Measurements from ENCODE around the gene TTL. TPM values are rescaled to one million over a fixed set of nuclear protein-coding genes. Genes with fewer than 3 reads are reported as not detected.
A peak's percentile ranks its signal among the peaks of the same experiment; 100 is the strongest.

TTL gene
- total and polyA plus RNA-seq, 2 of the 13 experiments (the other 11 are each of a cell fraction or from before 2014, with no cell fraction given) = 19.0 to 59.8 TPM

DNA sequence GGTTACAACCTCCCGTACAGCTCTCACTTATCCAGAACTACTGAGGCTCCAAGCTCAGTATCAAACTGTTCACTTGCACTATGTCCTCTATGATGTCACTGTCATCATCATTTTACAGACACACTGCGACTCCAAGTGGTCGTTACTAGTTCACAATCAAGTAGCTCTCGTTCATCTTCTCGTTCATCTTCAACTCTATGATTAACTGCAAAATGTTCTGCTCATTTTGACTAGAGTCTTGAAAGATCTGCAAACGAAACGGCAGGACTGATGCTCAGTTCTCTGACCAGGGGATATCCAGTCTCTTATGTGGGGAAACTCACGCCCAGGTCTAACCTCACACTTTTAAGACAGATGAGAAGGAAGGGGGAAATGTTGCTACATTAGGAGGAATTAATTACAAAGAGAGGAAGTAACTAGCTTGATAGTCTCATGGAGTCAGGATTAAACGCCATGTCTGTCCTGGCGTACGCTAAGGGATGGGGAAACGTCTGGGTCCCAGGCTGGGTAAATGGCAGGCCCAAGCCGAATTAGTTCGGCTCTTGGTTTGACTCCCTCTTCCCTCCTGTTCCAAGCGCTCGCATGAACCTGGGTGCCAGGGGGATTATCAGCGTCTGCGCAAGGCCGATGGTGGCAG lies 101.7 kb downstream of the TTL start (continued):
- TF ChIP-seq, protein P1, sequence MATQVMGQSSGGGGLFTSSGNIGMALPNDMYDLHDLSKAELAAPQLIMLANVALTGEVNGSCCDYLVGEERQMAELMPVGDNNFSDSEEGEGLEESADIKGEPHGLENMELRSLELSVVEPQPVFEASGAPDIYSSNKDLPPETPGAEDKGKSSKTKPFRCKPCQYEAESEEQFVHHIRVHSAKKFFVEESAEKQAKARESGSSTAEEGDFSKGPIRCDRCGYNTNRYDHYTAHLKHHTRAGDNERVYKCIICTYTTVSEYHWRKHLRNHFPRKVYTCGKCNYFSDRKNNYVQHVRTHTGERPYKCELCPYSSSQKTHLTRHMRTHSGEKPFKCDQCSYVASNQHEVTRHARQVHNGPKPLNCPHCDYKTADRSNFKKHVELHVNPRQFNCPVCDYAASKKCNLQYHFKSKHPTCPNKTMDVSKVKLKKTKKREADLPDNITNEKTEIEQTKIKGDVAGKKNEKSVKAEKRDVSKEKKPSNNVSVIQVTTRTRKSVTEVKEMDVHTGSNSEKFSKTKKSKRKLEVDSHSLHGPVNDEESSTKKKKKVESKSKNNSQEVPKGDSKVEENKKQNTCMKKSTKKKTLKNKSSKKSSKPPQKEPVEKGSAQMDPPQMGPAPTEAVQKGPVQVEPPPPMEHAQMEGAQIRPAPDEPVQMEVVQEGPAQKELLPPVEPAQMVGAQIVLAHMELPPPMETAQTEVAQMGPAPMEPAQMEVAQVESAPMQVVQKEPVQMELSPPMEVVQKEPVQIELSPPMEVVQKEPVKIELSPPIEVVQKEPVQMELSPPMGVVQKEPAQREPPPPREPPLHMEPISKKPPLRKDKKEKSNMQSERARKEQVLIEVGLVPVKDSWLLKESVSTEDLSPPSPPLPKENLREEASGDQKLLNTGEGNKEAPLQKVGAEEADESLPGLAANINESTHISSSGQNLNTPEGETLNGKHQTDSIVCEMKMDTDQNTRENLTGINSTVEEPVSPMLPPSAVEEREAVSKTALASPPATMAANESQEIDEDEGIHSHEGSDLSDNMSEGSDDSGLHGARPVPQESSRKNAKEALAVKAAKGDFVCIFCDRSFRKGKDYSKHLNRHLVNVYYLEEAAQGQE (IDR thresholded peaks at IDR 0.05; ENCODE audit: borderline replicate concordance in 1 of 2, low read depth in 1 of 2, low read length in 2 of 2) = no peak
- TF ChIP-seq, protein P2, sequence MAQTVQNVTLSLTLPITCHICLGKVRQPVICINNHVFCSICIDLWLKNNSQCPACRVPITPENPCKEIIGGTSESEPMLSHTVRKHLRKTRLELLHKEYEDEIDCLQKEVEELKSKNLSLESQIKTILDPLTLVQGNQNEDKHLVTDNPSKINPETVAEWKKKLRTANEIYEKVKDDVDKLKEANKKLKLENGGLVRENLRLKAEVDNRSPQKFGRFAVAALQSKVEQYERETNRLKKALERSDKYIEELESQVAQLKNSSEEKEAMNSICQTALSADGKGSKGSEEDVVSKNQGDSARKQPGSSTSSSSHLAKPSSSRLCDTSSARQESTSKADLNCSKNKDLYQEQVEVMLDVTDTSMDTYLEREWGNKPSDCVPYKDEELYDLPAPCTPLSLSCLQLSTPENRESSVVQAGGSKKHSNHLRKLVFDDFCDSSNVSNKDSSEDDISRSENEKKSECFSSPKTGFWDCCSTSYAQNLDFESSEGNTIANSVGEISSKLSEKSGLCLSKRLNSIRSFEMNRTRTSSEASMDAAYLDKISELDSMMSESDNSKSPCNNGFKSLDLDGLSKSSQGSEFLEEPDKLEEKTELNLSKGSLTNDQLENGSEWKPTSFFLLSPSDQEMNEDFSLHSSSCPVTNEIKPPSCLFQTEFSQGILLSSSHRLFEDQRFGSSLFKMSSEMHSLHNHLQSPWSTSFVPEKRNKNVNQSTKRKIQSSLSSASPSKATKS (CRISPR knock-in tag; IDR thresholded peaks at IDR 0.05) = no peak; the same call in 1 of the 2 replicates
- TF ChIP-seq MAX (IDR thresholded peaks at IDR 0.05) (0 out of 2 replicates have a peak, but pooled peaks have one; percentile 13), ZNF225 (CRISPR knock-in tag; IDR thresholded peaks at IDR 0.05) (no peak), PRDM15 (CRISPR knock-in tag; IDR thresholded peaks at IDR 0.05) (no peak), HMG20B (CRISPR knock-in tag; conservative IDR thresholded peaks at IDR 0.05) (no peak), ZNF207 (IDR thresholded peaks at IDR 0.05; ENCODE audit: borderline replicate concordance) (no peak), KDM5A (IDR thresholded peaks at IDR 0.05; ENCODE audit: borderline replicate concordance, low read length) (peak; percentile 73), ZNF549 (CRISPR knock-in tag; IDR thresholded peaks at IDR 0.05) (no peak), RNF2 (conservative IDR thresholded peaks at IDR 0.05; ENCODE audit: low read depth) (no peak)
- TF ChIP-seq, protein P3, sequence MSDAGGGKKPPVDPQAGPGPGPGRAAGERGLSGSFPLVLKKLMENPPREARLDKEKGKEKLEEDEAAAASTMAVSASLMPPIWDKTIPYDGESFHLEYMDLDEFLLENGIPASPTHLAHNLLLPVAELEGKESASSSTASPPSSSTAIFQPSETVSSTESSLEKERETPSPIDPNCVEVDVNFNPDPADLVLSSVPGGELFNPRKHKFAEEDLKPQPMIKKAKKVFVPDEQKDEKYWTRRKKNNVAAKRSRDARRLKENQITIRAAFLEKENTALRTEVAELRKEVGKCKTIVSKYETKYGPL (CRISPR knock-in tag; IDR thresholded peaks at IDR 0.05) = no peak
- TF ChIP-seq, protein P4, sequence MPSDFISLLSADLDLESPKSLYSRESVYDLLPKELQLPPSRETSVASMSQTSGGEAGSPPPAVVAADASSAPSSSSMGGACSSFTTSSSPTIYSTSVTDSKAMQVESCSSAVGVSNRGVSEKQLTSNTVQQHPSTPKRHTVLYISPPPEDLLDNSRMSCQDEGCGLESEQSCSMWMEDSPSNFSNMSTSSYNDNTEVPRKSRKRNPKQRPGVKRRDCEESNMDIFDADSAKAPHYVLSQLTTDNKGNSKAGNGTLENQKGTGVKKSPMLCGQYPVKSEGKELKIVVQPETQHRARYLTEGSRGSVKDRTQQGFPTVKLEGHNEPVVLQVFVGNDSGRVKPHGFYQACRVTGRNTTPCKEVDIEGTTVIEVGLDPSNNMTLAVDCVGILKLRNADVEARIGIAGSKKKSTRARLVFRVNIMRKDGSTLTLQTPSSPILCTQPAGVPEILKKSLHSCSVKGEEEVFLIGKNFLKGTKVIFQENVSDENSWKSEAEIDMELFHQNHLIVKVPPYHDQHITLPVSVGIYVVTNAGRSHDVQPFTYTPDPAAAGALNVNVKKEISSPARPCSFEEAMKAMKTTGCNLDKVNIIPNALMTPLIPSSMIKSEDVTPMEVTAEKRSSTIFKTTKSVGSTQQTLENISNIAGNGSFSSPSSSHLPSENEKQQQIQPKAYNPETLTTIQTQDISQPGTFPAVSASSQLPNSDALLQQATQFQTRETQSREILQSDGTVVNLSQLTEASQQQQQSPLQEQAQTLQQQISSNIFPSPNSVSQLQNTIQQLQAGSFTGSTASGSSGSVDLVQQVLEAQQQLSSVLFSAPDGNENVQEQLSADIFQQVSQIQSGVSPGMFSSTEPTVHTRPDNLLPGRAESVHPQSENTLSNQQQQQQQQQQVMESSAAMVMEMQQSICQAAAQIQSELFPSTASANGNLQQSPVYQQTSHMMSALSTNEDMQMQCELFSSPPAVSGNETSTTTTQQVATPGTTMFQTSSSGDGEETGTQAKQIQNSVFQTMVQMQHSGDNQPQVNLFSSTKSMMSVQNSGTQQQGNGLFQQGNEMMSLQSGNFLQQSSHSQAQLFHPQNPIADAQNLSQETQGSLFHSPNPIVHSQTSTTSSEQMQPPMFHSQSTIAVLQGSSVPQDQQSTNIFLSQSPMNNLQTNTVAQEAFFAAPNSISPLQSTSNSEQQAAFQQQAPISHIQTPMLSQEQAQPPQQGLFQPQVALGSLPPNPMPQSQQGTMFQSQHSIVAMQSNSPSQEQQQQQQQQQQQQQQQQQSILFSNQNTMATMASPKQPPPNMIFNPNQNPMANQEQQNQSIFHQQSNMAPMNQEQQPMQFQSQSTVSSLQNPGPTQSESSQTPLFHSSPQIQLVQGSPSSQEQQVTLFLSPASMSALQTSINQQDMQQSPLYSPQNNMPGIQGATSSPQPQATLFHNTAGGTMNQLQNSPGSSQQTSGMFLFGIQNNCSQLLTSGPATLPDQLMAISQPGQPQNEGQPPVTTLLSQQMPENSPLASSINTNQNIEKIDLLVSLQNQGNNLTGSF (CRISPR knock-in tag; IDR thresholded peaks at IDR 0.05) = no peak; the same call in 1 of the 2 replicates
